HG03342 (cell line): ENCODE data around the gene LRWD1.
"Not testable (repeated sequence)": the region's sequence is repeated elsewhere in the genome, so short reads cannot be mapped to it uniquely, and the experiment has no call there.

ENCODE experiments used
- ATAC-seq: cut with Tn5 transposase; IDR thresholded peaks from one replicate; pipeline ENCODE4 v1.9.1; 2021; ENCODE audit warnings: mild to moderate bottlenecking, moderate library complexity; ENCODE audit not compliant: unreplicated experiment

The LRWD1 gene

DNA sequence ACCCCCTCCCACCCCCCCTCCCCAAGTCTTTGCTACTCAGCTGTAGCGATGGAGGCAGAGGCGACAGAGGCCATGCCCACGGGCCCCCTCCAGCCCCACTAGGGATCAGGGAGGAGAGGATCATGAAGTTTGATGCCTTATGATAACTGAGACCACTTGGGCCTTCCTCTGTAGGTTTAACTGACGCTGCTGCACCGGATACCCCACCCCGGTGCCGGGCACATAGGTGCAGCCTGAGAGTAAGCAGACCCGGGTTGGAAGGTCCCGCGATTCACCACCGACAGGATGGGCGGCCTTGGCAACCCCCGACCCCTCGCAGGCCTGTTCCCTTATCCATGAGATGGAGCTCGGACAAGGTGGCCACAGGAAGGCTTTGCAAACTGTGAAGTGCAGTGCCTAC lies 29.2 kb downstream of the LRWD1 start:
- not testable (repeated sequence) for ATAC-seq

DNA sequence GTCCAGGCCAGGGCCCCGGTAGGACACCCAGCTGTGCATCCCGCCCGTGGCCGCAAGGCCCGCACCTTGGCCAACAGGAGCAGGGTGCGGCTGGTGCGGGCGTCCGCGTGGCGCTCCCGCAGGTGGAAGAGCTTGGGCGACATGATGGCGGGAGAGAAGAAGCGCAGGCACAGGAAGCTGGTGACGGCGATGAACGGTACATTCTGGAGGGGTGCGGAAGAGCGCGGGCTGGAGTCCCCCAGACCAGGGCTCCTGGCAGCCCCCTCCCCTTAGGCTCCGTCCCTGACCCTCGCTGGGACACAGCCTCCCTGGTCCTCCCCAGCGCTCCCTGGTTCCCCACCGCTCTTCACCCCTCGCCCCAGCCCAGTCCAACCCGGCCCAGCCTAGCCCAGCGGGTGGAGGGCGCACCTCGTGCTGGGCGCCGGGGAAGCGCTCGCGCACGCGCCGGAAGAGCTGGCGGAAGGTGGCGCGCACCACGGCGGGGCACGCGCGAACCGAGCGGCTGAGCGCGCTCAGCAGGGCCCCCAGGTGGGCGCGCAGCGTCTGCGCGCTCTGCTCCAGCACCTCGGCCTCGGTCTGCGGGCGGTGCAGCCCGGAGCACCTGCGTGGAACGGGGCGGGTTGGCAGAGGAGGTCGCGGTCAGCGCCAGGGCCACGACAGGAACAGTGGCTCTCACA lies 29.8 kb downstream of the LRWD1 start:
- ATAC-seq = peak; percentile 63

DNA sequence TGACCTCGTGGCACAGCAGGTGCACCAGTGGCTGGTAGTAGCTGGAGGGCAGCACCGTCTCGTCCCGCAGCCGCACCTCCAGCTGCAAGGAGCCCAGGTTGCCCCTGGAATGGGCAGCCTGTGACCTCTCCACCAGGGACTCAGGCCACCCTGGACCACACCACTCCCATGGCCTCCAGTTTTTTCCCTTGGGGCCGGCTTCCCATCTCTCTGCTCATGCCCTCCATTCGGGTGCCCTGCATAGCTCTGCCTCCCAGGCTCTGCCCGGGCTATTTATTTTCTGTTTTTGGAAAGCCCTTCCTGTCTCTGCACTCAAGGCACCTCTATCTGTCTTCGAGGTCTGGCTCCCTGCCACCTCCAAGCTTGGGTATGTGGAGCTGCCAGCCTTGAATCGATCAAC lies 32.1 kb downstream of the LRWD1 start:
- ATAC-seq = not testable (repeated sequence)

DNA sequence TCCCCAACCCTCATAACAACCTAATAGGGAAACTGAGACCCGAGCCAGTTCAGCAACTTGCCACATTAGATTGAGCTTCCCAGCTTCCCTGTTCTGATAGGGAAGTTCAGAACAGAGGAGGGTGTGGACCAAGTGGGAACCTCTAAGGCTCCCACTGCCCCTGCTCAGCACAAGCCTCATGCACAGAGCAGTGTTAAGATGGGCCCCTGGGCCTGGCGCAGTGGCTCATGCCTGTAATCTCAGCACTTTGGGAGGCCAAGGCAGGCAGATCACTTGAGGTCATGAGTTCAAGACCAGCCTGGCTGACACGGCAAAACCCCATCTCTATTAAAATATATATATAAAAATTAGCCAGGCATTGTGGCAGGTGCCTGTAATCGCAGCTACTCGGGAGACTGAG lies 32.5 kb downstream of the LRWD1 start:
- not testable (repeated sequence) for ATAC-seq

DNA sequence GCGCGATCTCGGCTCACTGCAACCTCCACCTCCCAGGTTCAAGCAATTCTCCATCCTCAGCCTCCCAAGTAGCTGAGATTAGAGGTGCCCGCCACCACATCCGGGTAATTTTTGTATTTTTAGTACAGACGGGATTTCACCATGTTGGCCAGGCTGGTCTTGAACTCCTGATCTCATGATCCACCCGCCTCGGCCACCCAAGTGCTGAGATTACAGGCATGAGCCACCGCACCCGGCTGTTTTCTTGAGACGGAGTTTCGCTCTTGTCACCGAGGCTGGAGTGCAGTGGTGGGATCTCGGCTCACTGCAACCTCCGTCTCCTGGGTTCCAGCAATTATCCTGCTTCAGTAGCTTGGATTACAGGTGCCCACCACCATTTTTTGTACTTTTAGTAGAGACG lies 33.5 kb downstream of the LRWD1 start:
- ATAC-seq = not testable (repeated sequence)

DNA sequence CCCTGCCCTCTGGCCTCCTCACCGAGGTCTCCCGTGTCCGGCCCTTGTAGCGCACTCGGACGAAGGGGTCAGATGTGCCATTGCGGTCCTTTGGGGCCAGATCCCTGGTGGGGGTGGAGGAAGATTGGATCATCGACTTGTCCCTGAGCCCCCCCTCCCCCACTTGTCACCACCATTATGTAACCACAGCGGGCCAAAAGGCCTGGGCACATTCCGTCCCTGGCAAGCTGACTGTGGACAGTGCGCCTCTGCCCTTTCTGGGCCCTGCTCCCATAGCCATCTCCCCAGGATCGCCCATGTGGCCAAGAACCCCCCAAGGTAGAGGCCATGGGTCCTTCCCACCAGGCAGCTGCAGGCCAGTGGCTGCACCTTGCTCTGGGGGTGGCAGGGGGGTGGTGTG lies 38.4 kb downstream of the LRWD1 start:
- ATAC-seq = not testable (repeated sequence)

DNA sequence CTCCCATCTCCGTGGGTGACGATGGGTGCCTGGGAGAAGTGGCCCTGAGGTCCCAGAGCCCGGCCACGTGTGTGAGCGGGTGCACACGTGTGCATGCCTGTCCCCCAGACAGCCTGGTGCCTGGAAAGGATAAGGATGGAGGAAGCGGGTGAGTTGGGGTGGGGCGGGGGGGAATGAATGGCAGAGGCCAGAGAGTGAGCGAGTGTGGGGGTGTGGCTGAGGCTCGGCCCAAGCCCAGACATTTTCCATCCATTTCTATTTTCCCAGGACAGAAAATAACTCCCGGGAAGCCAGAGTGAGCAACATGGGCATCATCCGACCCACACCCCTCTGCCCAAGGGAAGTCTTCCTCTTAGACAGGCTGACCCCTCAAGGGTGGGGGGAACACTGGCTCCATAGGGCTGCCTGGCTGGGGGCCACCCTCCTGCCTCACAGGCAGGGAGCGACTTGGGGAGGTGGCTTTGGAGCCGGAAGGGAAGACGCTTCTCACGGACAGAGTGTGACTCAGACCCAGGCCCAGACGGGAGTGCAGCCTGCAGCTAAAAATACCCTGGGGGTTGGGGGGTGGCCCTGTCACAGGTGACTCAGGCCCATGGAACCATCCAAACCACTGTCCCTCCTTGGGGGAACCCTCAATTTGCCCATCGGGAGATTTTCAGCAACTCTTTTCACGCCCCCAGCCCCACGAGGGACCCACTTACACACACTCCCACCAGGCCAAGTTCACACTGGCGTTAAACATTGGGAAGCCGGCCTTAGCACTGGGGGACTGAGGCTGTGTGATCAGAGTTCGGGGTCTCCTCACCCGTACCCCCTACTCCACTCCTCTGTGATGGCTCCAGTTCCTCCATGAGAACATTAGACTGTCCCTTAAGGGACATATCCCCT lies 40.8 kb downstream of the LRWD1 start:
- not testable (repeated sequence) for ATAC-seq

DNA sequence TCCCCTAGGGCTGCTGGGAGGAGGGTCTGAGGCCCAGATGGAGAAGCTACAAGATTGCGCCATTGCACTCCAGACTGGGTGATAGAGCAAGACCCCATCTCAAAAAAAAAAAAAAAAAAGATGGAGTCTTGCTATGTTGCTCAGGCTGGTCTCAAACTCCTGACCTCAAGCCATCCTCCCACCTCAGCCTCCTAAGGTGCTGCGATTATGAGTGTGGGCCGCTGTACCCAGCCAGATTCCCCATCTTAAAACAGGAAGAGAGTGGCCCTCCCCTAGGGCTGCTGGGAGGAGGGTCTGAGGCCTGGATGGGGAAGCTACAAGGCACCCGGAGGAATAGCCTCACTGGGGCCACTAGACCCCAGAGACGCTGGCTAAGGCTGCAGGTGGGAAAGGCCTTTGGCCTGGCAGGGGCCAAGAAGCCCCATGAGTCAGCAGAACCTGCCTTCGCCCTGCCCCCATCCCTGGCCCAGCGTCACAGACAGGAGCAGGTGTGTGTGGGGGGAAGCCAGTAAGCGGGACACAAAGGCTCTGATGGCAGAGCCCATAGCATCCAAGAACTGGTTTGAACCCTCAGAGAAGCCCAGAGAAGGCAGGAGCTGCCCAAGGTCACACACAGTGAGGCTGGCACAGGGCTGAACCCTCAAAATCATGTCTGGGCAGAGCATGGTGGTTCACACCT lies 42.8 kb downstream of the LRWD1 start:
- not testable (repeated sequence) for ATAC-seq

DNA sequence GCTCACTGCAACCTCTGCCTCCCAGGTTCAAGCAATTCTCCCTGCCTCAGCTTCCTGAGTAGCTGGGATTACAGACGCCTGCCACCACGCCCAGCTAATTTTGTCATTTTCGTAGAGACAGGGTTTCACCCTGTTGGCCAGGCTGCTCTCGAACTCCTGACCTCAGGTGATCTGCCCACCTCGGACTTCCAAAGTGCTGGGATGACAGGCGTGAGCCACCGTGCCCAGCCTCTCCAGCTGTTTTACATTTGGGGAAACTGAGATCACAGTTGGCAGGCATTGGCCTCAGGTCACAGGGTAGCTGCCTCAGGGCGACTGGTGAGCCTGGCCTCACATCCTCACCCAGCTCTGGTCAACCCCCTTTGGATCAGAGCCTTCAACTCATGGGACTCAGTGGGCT lies 45.8 kb downstream of the LRWD1 start:
- ATAC-seq = not testable (repeated sequence)

DNA sequence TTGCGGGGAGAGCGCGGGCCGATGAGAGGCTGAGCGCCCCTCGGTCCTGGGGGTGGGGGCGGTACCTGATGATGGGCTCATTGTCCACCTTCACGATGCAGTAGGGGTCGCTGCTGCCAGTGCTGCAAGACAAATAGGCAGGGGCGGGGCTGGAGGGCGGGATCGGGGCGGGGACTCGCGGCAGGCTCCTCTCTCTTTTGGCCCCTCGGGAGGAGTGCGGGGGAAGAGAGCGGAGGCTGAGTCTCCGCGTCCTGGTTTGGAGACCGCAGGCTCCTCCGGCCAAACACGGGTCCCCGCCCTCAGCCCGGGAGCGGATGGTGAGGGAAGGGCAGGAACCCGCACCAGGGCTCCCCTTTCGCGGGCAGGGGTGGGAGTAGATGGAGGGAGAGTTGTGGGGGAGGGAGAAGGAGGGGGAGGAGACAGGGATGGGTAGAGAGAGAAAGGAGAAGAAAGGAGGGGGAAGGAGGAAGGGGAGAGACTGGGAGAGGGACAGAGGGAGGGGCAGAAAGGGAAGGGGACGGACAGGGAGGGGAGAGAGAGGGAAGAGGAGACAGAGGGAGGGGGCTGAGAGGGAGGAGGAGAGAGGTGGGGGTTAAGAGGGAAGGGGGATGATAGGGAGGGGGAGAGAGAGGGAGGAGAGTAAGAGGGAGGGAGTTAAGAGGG lies 47.2 kb downstream of the LRWD1 start:
- ATAC-seq = peak; percentile 41

DNA sequence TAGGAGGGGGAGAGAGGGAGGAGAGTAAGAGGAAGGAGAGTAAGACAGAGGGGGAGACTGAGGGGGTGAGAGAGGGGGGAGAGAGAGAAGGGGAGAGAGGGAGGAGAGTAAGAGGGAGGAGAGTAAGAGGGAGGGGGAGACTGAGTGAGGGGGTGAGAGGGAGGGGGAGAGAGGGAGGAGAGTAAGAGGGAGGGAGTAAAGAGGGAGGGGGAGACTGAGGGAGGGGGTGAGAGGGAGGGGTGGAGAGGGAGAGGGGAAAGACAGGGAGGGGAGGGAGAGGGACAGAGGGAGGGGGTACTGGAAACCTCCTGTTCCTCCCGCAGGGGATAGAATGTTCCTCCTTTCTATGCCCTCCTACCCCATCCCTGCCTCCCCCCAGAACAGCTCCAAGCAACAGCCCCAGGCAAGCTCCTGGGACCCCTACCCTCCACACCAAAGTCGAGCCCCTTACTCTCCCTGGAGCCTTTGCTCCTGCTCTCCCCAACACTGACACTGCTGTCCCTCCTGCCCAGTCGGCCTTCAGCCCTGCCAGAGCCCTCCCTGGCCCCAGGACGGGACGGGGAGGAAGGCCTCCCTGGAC lies 47.9 kb downstream of the LRWD1 start:
- ATAC-seq = not testable (repeated sequence)

DNA sequence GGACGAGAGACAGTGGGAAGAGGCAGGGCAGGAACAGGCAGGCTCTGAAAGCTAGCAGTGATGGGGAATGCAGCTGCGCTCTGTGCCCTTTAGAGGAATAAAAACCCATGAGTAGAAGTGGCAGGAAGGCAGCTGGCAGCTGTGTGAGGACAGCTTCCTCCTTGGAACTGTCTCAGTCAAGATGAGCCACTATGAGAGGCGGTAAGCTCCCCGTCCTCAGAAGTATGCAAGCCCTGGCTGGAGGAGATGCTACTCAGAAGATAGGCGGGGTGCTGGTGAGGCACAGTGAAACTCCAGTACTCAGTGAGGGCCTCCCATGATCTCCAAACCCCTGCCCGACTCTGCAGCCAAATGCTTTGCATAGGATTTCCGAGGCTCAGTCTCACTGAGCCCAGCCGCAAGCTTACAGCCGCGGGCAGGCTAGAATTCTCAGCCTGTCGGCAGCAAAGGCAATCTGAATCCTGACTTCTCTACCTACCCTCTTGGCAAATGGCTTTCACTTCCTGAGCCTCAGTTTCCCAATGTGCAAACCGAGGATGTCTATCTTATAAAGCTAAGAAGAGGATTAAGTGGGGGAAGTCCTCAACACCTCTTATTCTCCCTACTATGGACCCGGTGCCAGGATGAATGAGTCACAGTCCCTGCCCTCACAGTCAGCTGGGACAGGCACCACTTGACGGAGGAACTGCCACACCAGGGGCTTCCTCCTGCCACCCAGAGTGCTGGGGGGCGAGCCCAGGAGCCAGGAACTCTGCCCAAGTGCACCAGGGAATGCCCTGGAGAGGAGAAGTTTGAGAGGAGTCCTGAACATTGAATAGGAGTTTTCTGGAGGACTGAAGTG lies 50.3 kb downstream of the LRWD1 start:
- peak; percentile 59 for ATAC-seq

DNA sequence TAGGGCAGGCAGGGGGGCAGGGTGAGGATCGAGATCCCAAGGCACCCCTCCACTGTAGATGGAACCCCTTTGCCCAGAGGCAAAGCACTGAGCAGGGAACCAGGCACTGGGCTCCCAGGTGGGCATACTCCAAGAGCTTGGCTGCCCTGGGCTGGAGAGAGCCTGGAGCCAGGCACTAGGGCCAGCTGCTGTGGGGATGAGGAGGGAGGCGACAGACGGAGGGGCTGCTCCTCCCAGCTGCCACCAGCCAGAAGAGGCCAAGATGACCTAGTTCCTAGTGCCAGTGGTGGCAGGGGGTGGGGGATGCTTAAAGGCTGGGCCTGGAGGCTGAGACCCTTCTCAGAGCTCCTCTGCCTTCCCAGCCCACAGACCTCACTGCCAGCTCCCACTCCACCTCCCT lies 51.1 kb downstream of the LRWD1 start:
- ATAC-seq = not testable (repeated sequence)

DNA sequence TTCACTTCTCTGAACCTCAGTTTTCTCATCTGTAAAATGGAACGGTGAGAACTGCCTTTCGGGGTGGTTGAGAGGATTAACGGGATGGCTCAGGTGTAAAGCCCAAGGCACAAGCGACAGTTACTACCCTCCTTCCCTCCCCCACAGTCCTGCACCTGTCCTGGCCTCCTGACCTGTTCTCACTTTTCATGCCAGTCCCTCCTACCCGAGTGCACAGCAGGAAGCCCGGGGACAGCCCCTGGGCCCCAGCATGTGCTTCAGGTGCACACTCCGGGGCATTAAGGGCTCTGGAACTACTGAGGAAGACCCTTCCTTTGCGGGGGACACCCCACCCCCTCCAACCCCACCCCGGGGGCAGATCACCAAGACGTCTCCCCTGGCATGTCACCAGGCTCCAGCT lies 52.2 kb downstream of the LRWD1 start:
- ATAC-seq = not testable (repeated sequence)

DNA sequence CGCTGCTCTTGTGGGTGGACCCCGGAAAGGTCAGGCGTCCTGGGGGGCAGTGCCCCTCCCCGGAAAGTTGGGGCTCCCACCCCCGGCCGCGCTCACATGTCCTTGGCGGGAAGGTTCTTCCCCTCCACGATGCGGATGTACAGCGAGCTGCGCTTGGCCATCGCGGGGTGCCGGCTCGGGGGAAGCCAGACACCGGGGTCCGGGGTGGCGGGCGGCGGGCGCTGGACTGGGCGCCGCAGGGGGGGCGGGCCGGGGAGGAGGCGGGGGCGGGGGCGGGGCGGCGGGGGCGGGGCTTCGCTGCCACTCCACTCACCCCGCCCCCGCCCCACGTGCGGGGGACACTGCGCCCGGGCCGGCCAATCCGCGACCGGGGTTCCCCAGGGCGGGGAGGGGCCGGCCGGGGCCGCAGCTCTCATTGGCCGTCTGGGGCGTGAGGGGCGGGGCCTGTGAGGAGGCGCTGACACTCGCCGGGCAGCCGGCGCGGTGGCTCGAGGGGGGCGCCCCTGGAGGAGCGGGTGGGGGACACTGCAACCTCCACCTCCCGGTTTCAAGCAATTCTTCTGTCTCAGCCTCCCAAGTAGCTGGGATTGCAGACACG lies 52.9 kb downstream of the LRWD1 start, which contains the start of gene RASA4B:
TSS of gene RASA4B (minus strand) at position 228 of the 598 bp plus-strand sequence. CDS start at position 161, 67 bp downstream.
- ATAC-seq = peak; percentile 77

DNA sequence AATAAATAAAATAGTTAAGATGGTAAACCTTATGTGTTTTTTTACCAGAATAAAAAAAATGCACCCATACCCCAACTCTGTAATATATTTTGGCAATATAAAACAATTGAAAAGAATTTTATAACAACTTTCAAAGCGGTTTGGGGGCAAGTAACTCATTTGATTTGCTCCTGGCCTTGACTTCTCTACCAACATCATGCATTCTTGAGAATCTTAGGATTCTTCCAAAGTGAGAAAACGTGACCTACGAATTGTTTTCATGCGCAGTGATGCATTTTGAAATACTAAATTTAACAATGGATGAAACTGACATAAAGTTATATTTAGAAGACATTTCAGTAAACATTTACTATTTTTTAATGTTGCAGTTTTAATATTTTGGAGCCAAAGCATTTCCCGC lies 56.0 kb downstream of the LRWD1 start:
- not testable (repeated sequence) for ATAC-seq
